Gastrocnemius medialis (tissue), 4 donors: Measurements from ENCODE around the gene SORL1. TPM values are rescaled to one million over a fixed set of nuclear protein-coding genes. Genes with fewer than 3 reads are reported as not detected.

Experiments
- ATAC-seq, 2 donors: fragments of 150-250 bp; one replicate each; pipeline ENCODE4 v1.9.1; 2016
- DNase-seq, 2 donors: peaks; one replicate each; pipeline ENCODE4 v3.0.0-alpha.2; 2019
- H3K27ac ChIP-seq, 4 donors: fragments of 200-600 bp; sonication (generic); 1 replicate in 1 of 4; 2 replicates in 3 of 4; pipeline ENCODE4 v1.5.1; 2016 to 2018; ENCODE audit warnings: mild to moderate bottlenecking in 2 of 4, moderate library complexity in 1 of 4
- H3K27me3 ChIP-seq, 3 donors: fragments of 200-600 bp; sonication (generic) in 2 of 3; 1 replicate in 1 of 3; 2 replicates in 2 of 3; pipeline versions ENCODE4 v1.5.1 to v1.6.0; 2016 to 2019; ENCODE audit warnings: mild to moderate bottlenecking in 1 of 3, moderate library complexity in 1 of 3
- H3K36me3 ChIP-seq, 2 donors: fragments of 200-600 bp; sonication (generic) in 1 of 2; one replicate each; pipeline ENCODE4 v1.5.1; 2017 to 2018
- H3K4me1 ChIP-seq, 2 donors: fragments of 200-600 bp; sonication (generic) in 1 of 2; one replicate each; pipeline ENCODE4 v1.5.1; 2016 to 2017; ENCODE audit warnings: mild to moderate bottlenecking in 2 of 2
- H3K4me3 ChIP-seq, 4 donors: fragments of 200-600 bp; sonication (generic) in 3 of 4; 1 replicate in 1 of 4; 2 replicates in 3 of 4; pipeline ENCODE4 v1.5.1; 2016 to 2019; ENCODE audit warnings: mild to moderate bottlenecking in 2 of 4
- H3K9me3 ChIP-seq, 3 donors: fragments of 200-600 bp; sonication (generic) in 2 of 3; 1 replicate in 1 of 3; 2 replicates in 2 of 3; pipeline ENCODE4 v1.5.1; 2016 to 2019
- POLR2A ChIP-seq, 2 donors: fragments of 450-650 bp; IDR thresholded peaks; one replicate each; pipeline ENCODE4 v1.6.1; 2017; ENCODE audit warnings: antibody characterized with exemption in 2 of 2, mild to moderate bottlenecking in 2 of 2, moderate library complexity in 2 of 2
- in situ Hi-C, 4 donors: fragments of 200-750 bp; cut with MboI; loops; one replicate each; pipeline versions ENCODE4 v1.15.0 to v1.8.0; 2017; ENCODE audit warnings: low sequenced_read_pairs in 4 of 4
- intact Hi-C: fragments of 100-400 bp; cut with DNase I; formaldehyde crosslinking; loops from one replicate; pipeline ENCODE4 v1.15.1; 2023; ENCODE audit warnings: low total_unique reads
- total RNA-seq, 4 donors: library from RNA; depleted of rRNA; stranded (reverse); fragments of >200 nt; gene quantifications; one replicate each; pipeline versions ENCODE4 v1.1.0 to v1.2.3, GENCODE V29; 2016
- TF ChIP-seq, protein P1 (sequence below), 5 experiments: fragments of 450-650 bp in 3 of 5; fragments of 200-600 bp in 2 of 5; sonication (generic) in 2 of 5; IDR thresholded peaks in 4 of 5; conservative IDR thresholded peaks in 1 of 5; 1 replicate in 4 of 5; 2 replicates in 1 of 5; pipeline ENCODE4 v1.5.1; 2016 to 2019; ENCODE audit warnings: antibody characterized with exemption in 5 of 5, mild to moderate bottlenecking in 3 of 5, moderate library complexity in 3 of 5

The SORL1 gene
- total RNA-seq, 4 donors from 2014 or later = 0.78 to 2.7 (median 2.3) TPM

GRCh38 chr11:121469910-121470309 is 17.8 kb downstream of the SORL1 start:
- H3K27ac ChIP-seq = no peak overlapping the region
- no peaks in the 10 kb centered on the region for H3K27me3 ChIP-seq
- H3K9me3 ChIP-seq = no peaks in the 10 kb centered on the region
- DNase-seq (no peak), ATAC-seq (no peak)
- H3K36me3 ChIP-seq = no peaks in the 10 kb centered on the region
- intact Hi-C loops (loop anchor here (5.0 to 10.0 kb wide), 2 partner anchors 52 to 125 kb away; no protein-coding TSS in a partner anchor), in situ Hi-C loops (no loop called here)
- TF ChIP-seq, protein P1, sequence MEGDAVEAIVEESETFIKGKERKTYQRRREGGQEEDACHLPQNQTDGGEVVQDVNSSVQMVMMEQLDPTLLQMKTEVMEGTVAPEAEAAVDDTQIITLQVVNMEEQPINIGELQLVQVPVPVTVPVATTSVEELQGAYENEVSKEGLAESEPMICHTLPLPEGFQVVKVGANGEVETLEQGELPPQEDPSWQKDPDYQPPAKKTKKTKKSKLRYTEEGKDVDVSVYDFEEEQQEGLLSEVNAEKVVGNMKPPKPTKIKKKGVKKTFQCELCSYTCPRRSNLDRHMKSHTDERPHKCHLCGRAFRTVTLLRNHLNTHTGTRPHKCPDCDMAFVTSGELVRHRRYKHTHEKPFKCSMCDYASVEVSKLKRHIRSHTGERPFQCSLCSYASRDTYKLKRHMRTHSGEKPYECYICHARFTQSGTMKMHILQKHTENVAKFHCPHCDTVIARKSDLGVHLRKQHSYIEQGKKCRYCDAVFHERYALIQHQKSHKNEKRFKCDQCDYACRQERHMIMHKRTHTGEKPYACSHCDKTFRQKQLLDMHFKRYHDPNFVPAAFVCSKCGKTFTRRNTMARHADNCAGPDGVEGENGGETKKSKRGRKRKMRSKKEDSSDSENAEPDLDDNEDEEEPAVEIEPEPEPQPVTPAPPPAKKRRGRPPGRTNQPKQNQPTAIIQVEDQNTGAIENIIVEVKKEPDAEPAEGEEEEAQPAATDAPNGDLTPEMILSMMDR (IDR thresholded peaks at IDR 0.05 in 4 of 5, conservative IDR thresholded peaks at IDR 0.05 in 1 of 5) = no peak
- no peaks in the 10 kb centered on the region for H3K4me1 ChIP-seq
- no peak overlapping the region for H3K4me3 ChIP-seq

DNA sequence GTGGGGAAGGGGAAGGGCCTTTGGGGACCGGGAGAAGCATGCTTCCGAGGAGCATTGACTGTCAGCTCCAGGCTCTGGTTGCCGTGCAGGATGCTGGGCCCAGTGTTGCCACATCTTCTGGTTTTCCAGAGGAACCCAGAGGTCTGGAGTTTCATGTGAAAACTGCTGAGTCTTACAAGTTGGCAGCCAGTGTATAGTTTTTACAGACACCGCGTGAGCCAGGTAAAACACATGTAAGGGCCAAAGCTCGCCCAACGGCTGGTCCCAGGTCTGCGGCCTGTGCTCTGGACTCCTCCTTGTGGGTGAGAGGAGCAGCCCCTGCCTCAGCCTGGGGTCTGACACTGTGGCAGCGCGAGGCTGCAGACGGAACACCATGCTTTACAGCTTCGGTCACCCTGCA is 19.1 kb downstream of the SORL1 start:
- H3K36me3 ChIP-seq = no peaks in the 10 kb centered on the region
- H3K27ac ChIP-seq = no peak overlapping the region
- DNase-seq (no peak), ATAC-seq (no peak)
- no peaks in the 10 kb centered on the region for H3K27me3 ChIP-seq
- no peaks in the 10 kb centered on the region for H3K4me1 ChIP-seq
- intact Hi-C loops = no loop called here
- in situ Hi-C loops = no loop called here
- H3K9me3 ChIP-seq = no peaks in the 10 kb centered on the region
- TF ChIP-seq POLR2A (IDR thresholded peaks at IDR 0.05) = no peak
- TF ChIP-seq, protein P1 (IDR thresholded peaks at IDR 0.05 in 4 of 5, conservative IDR thresholded peaks at IDR 0.05 in 1 of 5) = no peak
- H3K4me3 ChIP-seq = no peak overlapping the region

DNA sequence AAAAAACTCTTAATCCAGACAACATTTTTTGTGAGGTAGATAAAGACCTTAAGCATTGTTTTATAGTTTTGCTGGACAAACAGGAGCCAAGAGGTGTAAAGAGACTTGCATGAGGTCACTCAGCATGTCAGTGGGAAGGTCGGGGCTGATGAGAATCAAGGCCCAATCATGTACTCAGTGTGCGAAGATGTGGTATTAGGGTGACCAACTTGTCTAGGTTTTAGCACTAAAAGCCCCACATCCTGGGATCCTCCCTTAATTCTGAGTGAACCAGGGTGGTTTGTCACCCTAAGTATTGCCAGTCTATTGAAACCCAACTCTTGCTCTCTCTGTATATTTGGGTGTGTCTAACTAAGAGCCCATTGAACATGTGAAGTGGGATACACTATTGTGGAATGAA is 20.2 kb downstream of the SORL1 start:
- Histone ChIP-seq H3K9me3 (no peaks in the 10 kb centered on the region), H3K4me1 (no peaks in the 10 kb centered on the region), H3K36me3 (no peaks in the 10 kb centered on the region), H3K27me3 (no peaks in the 10 kb centered on the region), H3K4me3 (no peak overlapping the region), H3K27ac (no peak overlapping the region)
- DNase-seq = no peak
- intact Hi-C loops = no loop called here
- TF ChIP-seq POLR2A (IDR thresholded peaks at IDR 0.05) = no peak
- TF ChIP-seq, protein P1 (IDR thresholded peaks at IDR 0.05 in 4 of 5, conservative IDR thresholded peaks at IDR 0.05 in 1 of 5) = no peak
- in situ Hi-C loops = no loop called here
- no peak for ATAC-seq

GRCh38 chr11:121473064-121473777 is 21.1 kb downstream of the SORL1 start:
- no peaks in the 10 kb centered on the region for H3K36me3 ChIP-seq
- no peaks in the 10 kb centered on the region for H3K9me3 ChIP-seq
- in situ Hi-C loops (no loop called here), intact Hi-C loops (no loop called here)
- H3K27ac ChIP-seq = no peak overlapping the region
- TF ChIP-seq, protein P1 (IDR thresholded peaks at IDR 0.05 in 4 of 5, conservative IDR thresholded peaks at IDR 0.05 in 1 of 5) = no peak
- no peak for TF ChIP-seq POLR2A (IDR thresholded peaks at IDR 0.05)
- H3K27me3 ChIP-seq = no peaks in the 10 kb centered on the region
- no peak for DNase-seq
- ATAC-seq = no peak
- H3K4me3 ChIP-seq = no peak overlapping the region
- H3K4me1 ChIP-seq = no peaks in the 10 kb centered on the region

- intact Hi-C loops = no loop called here
- H3K27ac ChIP-seq = no peak overlapping the region
- no peaks in the 10 kb centered on the region for H3K9me3 ChIP-seq
- H3K4me1 ChIP-seq = no peaks in the 10 kb centered on the region
- in situ Hi-C loops = no loop called here
- H3K36me3 ChIP-seq = no peaks in the 10 kb centered on the region
- no peak overlapping the region for H3K4me3 ChIP-seq
- no peak for TF ChIP-seq POLR2A (IDR thresholded peaks at IDR 0.05)
- TF ChIP-seq, protein P1 (IDR thresholded peaks at IDR 0.05 in 4 of 5, conservative IDR thresholded peaks at IDR 0.05 in 1 of 5) = no peak
- ATAC-seq (no peak), DNase-seq (no peak)
- no peaks in the 10 kb centered on the region for H3K27me3 ChIP-seq
These were observed 22.6 kb downstream of the SORL1 start for GRCh38 chr11:121474680-121475079.
